Neural crest cell (in vitro differentiated cells): Measurements from ENCODE around the gene NFIA. TPM values are rescaled to one million over a fixed set of nuclear protein-coding genes. Genes with fewer than 3 reads are reported as not detected.

Source experiments
- DNase-seq: peaks from one replicate; pipeline ENCODE4 v3.0.0; 2021; ENCODE audit warnings: low read depth, mixed read lengths, low spot score
- H3K27ac Mint-ChIP-seq: one replicate; pipeline ENCODE4 v1.8.0; 2021; ENCODE audit warnings: mild to moderate bottlenecking, mixed read lengths; ENCODE audit not compliant: unreplicated experiment
- H3K27me3 Mint-ChIP-seq: 2 replicates; pipeline ENCODE4 v1.8.0; 2021; ENCODE audit warnings: low read depth, mild to moderate bottlenecking, mixed read lengths
- H3K36me3 Mint-ChIP-seq: 2 replicates; pipeline ENCODE4 v1.8.0; 2021; ENCODE audit warnings: low read depth, mild to moderate bottlenecking, mixed read lengths
- H3K4me1 Mint-ChIP-seq: 2 replicates; pipeline ENCODE4 v1.8.0; 2021; ENCODE audit warnings: mixed read lengths
- H3K4me3 Mint-ChIP-seq: one replicate; pipeline ENCODE4 v1.8.0; 2021; ENCODE audit warnings: mild to moderate bottlenecking, mixed read lengths
- H3K9me3 Mint-ChIP-seq: 2 replicates; pipeline ENCODE4 v1.8.0; 2021; ENCODE audit warnings: mixed read lengths
- total RNA-seq: library from RNA; stranded (reverse); gene quantifications from 2 replicates; pipeline ENCODE4 v1.2.1, GENCODE V29; 2021
- TF ChIP-seq, protein P1 (sequence below): fragments of 200-600 bp; sonication (generic); conservative IDR thresholded peaks from 2 replicates; pipeline ENCODE4 v1.5.0; 2021; ENCODE audit warnings: antibody characterized with exemption, mild to moderate bottlenecking

The NFIA gene
- total RNA-seq, 1 donor from 2014 or later = 3.4 TPM

GRCh38 chr1:61362351-61362750, 280.0 kb downstream of the NFIA start:
- H3K9me3 Mint-ChIP-seq = no peaks in the 10 kb centered on the region
- H3K36me3 Mint-ChIP-seq = no peaks in the 10 kb centered on the region
- no peaks in the 10 kb centered on the region for H3K27me3 Mint-ChIP-seq
- no peak overlapping the region for H3K4me3 Mint-ChIP-seq
- no peak for DNase-seq
- no peaks in the 10 kb centered on the region for H3K4me1 Mint-ChIP-seq
- no peak overlapping the region for H3K27ac Mint-ChIP-seq
- TF ChIP-seq, protein P1, sequence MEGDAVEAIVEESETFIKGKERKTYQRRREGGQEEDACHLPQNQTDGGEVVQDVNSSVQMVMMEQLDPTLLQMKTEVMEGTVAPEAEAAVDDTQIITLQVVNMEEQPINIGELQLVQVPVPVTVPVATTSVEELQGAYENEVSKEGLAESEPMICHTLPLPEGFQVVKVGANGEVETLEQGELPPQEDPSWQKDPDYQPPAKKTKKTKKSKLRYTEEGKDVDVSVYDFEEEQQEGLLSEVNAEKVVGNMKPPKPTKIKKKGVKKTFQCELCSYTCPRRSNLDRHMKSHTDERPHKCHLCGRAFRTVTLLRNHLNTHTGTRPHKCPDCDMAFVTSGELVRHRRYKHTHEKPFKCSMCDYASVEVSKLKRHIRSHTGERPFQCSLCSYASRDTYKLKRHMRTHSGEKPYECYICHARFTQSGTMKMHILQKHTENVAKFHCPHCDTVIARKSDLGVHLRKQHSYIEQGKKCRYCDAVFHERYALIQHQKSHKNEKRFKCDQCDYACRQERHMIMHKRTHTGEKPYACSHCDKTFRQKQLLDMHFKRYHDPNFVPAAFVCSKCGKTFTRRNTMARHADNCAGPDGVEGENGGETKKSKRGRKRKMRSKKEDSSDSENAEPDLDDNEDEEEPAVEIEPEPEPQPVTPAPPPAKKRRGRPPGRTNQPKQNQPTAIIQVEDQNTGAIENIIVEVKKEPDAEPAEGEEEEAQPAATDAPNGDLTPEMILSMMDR = no peak

- H3K4me3 Mint-ChIP-seq = no peak overlapping the region
- no peak for DNase-seq
- no peaks in the 10 kb centered on the region for H3K36me3 Mint-ChIP-seq
- TF ChIP-seq, protein P1 = no peak
- H3K4me1 Mint-ChIP-seq = peaks cover 13% of the 10 kb centered on the region
- H3K27me3 Mint-ChIP-seq = no peaks in the 10 kb centered on the region
- no peak overlapping the region for H3K27ac Mint-ChIP-seq
- H3K9me3 Mint-ChIP-seq = no peaks in the 10 kb centered on the region
Measured at GRCh38 chr1:61368366-61368765, 286.0 kb downstream of the NFIA start.

GRCh38 chr1:61368876-61369275, 286.5 kb downstream of the NFIA start:
- TF ChIP-seq, protein P1 = no peak
- no peaks in the 10 kb centered on the region for H3K9me3 Mint-ChIP-seq
- no peak overlapping the region for H3K27ac Mint-ChIP-seq
- no peak overlapping the region for H3K4me3 Mint-ChIP-seq
- DNase-seq = no peak
- no peaks in the 10 kb centered on the region for H3K27me3 Mint-ChIP-seq
- no peaks in the 10 kb centered on the region for H3K36me3 Mint-ChIP-seq
- H3K4me1 Mint-ChIP-seq = peaks cover 14% of the 10 kb centered on the region

GRCh38 chr1:61370177-61370912, 288.0 kb downstream of the NFIA start:
- Mint-ChIP-seq H3K4me1 (peaks cover 14% of the 10 kb centered on the region), H3K36me3 (no peaks in the 10 kb centered on the region), H3K27me3 (no peaks in the 10 kb centered on the region), H3K9me3 (no peaks in the 10 kb centered on the region), H3K27ac (no peak overlapping the region), H3K4me3 (no peak overlapping the region)
- TF ChIP-seq, protein P1 = no peak
- DNase-seq = no peak

- H3K36me3 Mint-ChIP-seq = no peaks in the 10 kb centered on the region
- no peaks in the 10 kb centered on the region for H3K27me3 Mint-ChIP-seq
- H3K4me1 Mint-ChIP-seq = peaks cover 14% of the 10 kb centered on the region
Measured at GRCh38 chr1:61370913-61371279, 288.5 kb downstream of the NFIA start.

More at GRCh38 chr1:61370913-61371279, 288.5 kb downstream of the NFIA start:
- Mint-ChIP-seq H3K4me3 (no peak overlapping the region), H3K9me3 (no peaks in the 10 kb centered on the region), H3K27ac (no peak overlapping the region)
- DNase-seq = no peak
- TF ChIP-seq, protein P1 = no peak
